Fibroblast of lung (primary cell): Measurements from ENCODE around the gene ARHGAP6.

Source experiments
- EZH2 ChIP-seq: IDR thresholded peaks from 2 replicates; pipeline ENCODE4 v1.5.1; 2012; ENCODE audit warnings: low read length, control low read depth, mild to moderate bottlenecking; ENCODE audit errors: missing control alignments
- TF ChIP-seq, protein P1 (sequence below), 2 donors: IDR thresholded peaks in 1 of 2; conservative IDR thresholded peaks in 1 of 2; 1 replicate in 1 of 2; 2 replicates in 1 of 2; pipeline ENCODE4 v1.5.1; 2011 to 2012; ENCODE audit warnings: low read length in 2 of 2, control low read depth in 1 of 2, inconsistent platforms in 1 of 2, low read depth in 1 of 2, mild to moderate bottlenecking in 1 of 2

DNA sequence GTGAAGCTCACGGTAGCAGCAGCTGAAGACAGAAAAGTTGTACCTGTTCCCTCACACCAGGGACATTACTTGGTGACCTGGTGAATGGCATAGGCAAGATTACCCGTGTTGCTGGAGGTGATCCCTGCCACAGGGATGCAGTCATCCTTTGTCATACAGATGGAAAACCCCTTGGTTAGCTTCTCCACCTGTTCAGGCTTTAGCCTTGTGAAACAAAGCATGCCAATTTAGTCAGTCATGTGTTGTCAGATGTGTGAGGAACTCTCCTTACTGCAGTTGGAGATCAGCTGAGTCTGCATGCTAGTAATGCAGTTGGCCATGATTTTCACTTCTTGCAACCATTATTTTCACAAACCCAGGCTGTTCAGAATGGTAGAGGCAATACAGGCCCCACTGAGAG is 331.6 kb downstream of the ARHGAP6 start:
- TF ChIP-seq, protein P1, sequence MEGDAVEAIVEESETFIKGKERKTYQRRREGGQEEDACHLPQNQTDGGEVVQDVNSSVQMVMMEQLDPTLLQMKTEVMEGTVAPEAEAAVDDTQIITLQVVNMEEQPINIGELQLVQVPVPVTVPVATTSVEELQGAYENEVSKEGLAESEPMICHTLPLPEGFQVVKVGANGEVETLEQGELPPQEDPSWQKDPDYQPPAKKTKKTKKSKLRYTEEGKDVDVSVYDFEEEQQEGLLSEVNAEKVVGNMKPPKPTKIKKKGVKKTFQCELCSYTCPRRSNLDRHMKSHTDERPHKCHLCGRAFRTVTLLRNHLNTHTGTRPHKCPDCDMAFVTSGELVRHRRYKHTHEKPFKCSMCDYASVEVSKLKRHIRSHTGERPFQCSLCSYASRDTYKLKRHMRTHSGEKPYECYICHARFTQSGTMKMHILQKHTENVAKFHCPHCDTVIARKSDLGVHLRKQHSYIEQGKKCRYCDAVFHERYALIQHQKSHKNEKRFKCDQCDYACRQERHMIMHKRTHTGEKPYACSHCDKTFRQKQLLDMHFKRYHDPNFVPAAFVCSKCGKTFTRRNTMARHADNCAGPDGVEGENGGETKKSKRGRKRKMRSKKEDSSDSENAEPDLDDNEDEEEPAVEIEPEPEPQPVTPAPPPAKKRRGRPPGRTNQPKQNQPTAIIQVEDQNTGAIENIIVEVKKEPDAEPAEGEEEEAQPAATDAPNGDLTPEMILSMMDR (conservative IDR thresholded peaks at IDR 0.05 in 1 of 2, IDR thresholded peaks at IDR 0.05 in 1 of 2; ENCODE audit: low read depth in 1 of 2, low read length in 2 of 2): no peak
- no peak for TF ChIP-seq EZH2
